NCI-H128 (cell line): ENCODE data around the gene DAGLB.
A peak's percentile ranks its signal among the peaks of the same experiment; 100 is the strongest.
"Not testable (repeated sequence)": the region's sequence is repeated elsewhere in the genome, so short reads cannot be mapped to it uniquely, and the experiment has no call there.

Experiments used
- DNase-seq: peaks from one replicate; lab custom pipeline; 2025; ENCODE audit not compliant: unreplicated experiment; lab: John Stamatoyannopoulos, UW

DAGLB gene

GRCh38 chr7:6461946-6462550 is 14.3 kb upstream of the DAGLB start:
- DNase-seq = no peak

- DNase-seq = no peak
Measured at GRCh38 chr7:6460990-6461584, 13.3 kb upstream of the DAGLB start.

GRCh38 chr7:6460303-6460702 is 12.5 kb upstream of the DAGLB start:
- DNase-seq = no peak

- not testable (repeated sequence) for DNase-seq
Measured at GRCh38 chr7:6458676-6459075, 10.9 kb upstream of the DAGLB start.

- DNase-seq = no peak
Measured at GRCh38 chr7:6453734-6454133, 6.0 kb upstream of the DAGLB start.

GRCh38 chr7:6451224-6451705 is 3.5 kb upstream of the DAGLB start:
- no peak for DNase-seq

- DNase-seq = not testable (repeated sequence)
Measured at GRCh38 chr7:6450591-6450990, 2.8 kb upstream of the DAGLB start.

GRCh38 chr7:6449884-6450283 is 2.1 kb upstream of the DAGLB start:
- not testable (repeated sequence) for DNase-seq

- DNase-seq = no peak
Measured at GRCh38 chr7:6448943-6449543, 1.3 kb upstream of the DAGLB start.

- DNase-seq = peak; percentile 72
Measured at GRCh38 chr7:6446838-6447580, 745 bp downstream of the DAGLB start.

GRCh38 chr7:6444516-6445269 is 3.1 kb downstream of the DAGLB start:
- peak; percentile 16 for DNase-seq

GRCh38 chr7:6443372-6443941 is 4.3 kb downstream of the DAGLB start:
- no peak for DNase-seq

GRCh38 chr7:6442114-6442513 is 5.6 kb downstream of the DAGLB start:
- no peak for DNase-seq

- DNase-seq = no peak
Measured at GRCh38 chr7:6440381-6440780, 7.4 kb downstream of the DAGLB start.

GRCh38 chr7:6438427-6438826 is 9.3 kb downstream of the DAGLB start:
- DNase-seq = no peak

GRCh38 chr7:6437251-6437650 is 10.5 kb downstream of the DAGLB start:
- DNase-seq = no peak

- DNase-seq = no peak
Measured at GRCh38 chr7:6436385-6436685, 11.4 kb downstream of the DAGLB start.

- peak; percentile 37 for DNase-seq
Measured at GRCh38 chr7:6435486-6436384, 12.0 kb downstream of the DAGLB start.

GRCh38 chr7:6433784-6434615 is 13.8 kb downstream of the DAGLB start:
- no peak for DNase-seq
